NCI-H187 treated with DMSO at 0.1 percent for 48 hours (cell line): ENCODE results near the gene YARS1.

Experiments used
- DNase-seq: peaks from one replicate; lab custom pipeline; 2025; lab: John Stamatoyannopoulos, UW

The YARS1 gene

DNA sequence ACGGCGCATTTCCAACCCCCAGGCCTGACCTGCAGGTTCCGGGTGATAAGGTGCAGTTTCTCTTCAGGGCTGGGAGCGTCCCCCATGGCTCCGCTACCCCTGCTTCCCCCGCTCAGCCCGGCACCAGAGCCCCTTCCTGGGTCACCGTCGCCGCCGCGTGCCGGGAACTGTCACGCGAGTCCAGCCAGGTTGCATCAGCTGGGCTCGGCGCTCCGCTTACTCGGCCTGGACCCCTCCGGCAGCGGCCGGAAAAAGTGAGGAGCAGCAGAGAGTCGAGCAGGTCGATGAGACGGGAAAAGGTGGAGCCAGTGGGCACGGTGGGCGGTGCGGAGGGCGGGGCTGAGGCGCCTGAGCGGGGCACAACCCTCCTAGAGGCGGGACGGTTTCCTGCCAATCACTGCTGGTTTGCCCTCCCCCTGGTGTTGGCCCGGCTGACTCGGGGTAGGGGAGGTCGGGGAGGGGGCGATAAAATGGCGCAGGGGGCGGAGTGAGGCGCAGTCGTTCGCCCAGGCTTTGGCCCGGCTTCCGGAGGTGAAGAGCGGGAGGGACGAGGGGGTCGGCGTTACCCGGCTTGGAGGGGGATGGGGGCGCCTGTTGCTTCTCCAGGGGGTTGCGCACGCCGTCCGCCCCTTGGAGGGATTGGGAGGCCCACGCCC, at the start of gene YARS1, which contains the start of gene S100PBP:
Gene YARS1, minus strand, starts transcription at position 200 of the 656 bp plus-strand sequence. Its CDS starts 114 bp downstream, at position 86.
Gene S100PBP, plus strand, starts transcription at position 495 of the 656 bp plus-strand sequence. CDS start 8,447 bp downstream, outside the sequence.
- DNase-seq, result peak; percentile 90

DNA sequence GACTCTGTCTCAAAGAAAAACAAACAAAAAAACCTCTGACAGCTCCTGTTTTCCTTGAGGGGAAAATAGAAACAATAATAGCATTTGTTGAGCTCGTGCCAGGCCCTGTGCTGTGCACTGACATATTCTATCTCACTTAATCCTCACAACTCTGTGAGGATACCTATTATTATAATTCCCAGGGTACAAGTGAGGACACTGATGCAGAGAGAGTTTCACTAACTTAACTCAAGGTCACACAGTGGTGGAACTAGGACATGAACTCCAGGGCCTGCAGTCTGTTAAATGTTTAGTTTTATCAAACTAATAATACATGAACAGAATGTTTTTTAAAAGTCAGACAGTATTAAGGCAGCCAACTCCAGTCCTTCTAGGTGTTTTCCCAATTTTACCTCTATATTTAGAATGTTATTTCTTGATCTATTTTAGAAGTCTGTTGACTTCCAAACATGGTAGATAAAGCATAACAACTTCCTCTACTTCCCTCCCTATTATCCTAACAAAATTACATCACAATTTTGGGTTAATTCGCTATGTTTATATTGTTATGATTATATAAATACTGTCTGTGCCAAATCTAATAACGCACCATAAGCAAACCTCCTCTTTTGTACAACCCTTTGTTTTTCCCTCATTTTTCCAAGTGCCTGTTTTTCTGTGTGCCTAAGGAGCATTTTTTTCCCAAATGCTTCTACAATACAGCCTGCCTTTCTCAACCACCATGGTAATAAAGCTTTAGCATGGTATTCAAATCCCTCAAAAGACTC, 48.7 kb upstream of the YARS1 start:
- DNase-seq, result no peak

DNA sequence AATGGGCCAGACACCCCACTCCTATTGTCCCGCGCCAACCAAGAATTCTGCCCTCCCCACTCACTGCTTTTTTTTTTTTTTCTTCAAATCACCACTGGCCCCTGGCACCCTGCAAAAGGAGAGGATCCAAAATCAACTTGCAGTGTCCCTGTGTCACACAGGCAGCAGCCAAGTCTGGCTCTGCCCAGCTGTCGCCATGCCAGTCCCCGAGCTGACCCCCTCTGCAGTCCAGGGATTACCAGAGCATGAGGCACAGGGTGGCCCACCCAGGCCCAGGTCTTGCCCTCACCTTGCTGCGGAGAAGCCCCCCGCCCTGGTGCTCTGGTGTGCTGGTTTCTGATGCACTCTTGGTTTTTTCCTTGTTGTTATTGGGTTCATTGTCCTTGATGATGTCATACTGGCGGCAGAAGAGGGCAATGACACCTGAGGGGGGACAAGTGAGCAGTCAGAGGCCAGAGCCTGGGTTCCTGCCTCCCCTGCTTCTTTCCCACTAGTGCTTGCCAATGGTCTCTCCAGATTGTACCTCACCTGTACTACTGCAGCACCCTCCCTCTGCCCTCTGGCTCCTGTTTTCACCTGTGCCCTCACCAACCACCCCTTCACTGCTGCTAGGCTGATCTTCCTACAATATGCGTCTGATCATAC, 47.3 kb upstream of the YARS1 start:
- DNase-seq, result no peak

DNA sequence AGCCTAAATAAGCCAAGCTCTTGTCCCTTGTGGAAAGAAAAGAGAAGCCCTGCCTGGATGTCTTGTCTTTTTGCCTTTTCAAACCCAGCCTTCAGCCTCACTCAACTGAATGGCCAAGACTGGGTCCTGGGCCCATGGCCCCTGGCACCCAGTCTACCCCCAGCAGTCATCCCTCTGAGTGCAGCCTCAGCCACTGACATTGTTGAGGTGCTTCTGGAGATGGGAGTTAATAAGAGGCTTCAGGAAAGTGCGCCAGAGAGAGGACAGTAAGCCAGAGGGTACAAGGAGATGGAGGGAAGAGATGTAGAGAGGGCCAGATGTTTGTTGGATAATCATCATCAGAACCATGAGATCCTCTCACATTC, 46.7 kb upstream of the YARS1 start:
- no peak for DNase-seq

DNA sequence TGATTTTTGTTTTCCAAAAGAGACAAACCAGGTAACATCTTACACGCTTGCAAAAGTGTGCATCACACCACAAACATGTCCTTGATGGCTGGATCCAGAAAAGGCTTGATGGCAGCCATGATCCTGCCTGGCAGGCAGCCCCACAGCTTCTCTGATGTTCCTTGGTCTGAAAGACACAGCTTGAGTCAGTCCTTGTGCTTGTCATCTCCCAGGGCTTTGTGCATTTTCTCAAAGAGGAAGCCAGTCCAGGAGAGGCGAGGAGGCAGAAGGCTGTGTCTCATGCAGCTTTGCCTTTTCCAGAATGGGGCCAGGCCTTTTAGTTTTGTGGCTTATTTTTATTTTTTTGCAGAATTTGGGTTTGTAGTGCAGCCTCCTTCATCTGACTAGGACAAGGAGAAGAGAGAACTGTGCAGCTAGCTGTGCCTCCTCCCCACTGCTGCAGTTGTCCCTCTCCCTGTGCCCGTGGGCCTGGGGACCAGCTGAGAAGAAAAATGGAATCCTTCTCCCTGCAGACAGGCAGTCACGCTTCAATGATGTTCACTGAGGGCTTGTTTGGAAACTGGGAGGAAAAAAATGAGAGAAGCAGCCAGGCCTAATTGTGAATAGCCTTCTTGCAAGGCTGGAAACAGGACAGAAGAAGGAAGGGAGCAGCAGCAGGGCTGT, 46.2 kb upstream of the YARS1 start:
- DNase-seq, result no peak

DNA sequence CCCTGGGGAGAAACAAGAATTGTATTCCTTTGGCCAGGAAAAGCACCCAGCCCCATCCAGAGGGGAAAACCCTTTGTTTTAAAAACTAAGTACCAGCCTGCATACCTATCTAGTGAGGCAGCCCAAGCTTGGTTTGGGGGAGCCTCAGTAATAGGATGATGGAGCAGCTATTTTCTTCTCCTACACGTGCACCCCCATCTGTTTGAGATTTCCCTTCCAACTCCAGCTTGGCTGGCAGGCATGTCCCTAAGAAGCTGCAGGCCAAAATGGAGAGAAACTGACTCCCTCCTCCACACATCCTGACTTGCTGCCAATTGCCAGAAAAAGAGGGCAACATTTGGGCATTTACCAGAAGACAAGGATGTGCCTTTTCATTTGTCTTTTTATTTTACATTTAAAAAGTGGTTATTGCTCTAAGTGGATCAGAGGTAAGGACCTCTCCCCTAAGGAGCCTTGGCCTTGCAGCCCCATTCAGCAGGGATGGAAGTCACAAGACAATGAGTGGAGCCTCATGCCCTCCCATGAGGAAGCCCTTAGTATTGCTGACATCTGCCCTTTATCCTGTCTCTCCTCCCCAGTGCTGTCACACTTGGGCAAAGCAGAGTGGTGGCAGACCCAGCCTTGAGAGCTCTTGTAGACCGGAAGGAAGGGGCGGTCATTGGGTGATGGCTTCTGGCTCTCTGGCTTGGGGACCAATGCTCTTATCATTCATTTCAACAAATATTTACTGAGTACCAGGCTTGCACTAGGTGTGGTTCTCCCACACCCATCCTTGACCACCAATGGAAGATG, 44.9 kb upstream of the YARS1 start:
- no peak for DNase-seq

DNA sequence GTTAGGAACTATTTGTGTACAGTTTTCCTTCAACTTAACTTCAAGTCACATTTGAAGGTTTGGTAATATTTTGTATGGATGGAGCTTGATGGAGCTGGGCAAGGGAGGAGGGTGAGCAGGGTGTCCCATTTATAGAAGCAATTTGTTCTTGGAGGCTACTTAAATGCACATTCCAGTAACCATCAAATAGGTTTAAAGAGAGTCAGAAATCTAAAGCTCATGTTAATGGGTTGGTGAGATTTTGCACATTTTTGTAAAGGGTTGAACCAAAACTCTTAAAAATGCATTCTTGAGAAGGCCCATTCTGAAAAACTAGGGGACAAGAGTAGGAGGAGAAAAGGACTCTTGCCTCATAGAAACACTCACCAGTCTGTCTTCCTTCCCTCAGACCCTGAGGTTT, 43.4 kb upstream of the YARS1 start:
- no peak for DNase-seq

DNA sequence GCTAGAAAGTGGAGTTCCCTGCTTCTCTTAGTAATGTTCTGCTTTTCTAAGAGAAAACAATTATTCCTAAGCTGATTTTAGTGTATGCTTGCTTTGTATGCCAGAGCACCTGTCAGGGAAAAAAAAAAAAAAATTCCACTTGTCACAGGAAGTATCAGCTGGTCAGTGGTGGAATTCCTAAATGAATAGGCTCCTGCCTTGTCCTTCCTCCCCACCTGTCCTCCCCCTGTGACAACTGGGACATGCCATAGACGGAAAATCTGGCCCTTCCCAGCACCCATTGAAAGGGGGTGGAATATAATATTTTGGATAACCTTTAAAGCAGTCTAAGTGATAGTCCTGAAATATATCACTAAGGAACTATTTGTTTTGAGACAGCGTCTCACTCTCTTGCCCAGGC, 42.8 kb upstream of the YARS1 start:
- no peak for DNase-seq

DNA sequence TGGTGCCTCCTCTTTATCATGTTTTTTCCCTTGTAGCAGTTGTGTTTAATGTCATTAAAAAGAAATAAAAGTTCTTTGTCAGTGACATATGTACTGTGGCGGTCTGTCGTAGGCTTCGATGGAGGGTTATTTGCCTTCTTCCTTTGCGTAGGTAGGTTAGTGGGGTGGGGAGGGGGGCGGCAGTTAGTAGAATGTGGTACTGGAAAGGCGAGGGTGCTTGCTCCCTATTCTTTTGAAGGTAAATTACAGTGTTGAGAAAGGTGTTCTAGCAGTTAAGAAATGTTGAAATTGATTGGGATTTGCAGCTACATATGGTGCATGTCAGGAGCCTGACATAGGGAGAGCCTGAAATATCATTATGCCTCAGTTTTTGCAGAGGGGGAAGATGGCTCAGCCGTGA, 41.6 kb upstream of the YARS1 start:
- no peak for DNase-seq

DNA sequence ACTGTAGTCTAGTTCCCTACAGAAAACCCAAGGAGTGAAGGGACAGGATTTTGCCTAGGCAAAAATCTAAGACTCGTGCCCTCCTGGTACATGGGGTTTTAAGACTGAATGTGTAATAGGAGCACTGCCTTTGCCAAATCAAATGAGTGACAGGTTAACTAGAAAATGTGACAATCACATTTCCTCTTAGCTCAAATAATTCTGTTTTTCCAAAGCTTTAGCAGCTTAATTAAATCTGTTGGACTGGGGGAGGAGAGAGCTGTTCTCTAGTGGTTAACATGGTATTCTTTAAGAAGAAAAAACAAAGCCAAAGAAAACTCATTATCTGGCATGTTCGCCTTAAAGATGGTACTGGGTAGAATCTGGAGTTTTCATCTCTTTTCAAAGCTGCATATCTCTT, 41.0 kb upstream of the YARS1 start:
- DNase-seq, result no peak

DNA sequence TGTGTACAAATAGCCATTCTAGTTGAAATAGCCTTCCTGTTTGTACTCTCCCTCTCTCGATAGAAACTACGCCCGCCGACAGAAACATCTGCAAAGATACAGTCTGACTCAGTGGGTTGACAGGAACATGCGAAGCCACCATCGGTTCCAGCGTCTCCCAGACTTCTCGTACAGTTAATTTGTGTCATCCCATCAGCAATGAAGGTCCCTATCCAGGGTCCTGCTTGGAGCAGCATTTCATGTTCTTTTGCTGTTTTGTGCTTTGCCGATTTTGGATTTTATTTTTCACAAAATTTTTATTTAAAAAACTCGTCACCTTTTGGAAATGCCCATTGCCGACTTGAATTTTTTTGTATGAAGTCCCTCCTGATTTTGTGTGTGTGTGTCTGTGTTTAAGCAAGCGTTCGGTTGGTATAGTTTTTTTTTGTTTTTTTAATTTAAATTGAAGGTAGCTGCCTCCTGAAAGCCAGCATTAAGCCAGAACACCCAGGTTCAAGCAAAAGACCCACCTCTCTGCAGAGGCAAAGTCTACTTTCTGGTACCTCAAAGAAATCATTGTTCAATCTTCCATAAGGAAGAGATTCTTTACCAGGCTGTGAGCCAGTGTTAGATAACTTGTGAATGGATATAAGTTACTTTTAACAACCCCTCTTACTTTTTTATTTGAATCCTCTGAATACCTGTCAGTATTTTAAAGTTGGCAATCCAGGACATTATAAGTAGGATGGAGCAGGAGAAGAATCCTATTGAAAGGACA, 38.9 kb upstream of the YARS1 start:
- DNase-seq, result no peak

DNA sequence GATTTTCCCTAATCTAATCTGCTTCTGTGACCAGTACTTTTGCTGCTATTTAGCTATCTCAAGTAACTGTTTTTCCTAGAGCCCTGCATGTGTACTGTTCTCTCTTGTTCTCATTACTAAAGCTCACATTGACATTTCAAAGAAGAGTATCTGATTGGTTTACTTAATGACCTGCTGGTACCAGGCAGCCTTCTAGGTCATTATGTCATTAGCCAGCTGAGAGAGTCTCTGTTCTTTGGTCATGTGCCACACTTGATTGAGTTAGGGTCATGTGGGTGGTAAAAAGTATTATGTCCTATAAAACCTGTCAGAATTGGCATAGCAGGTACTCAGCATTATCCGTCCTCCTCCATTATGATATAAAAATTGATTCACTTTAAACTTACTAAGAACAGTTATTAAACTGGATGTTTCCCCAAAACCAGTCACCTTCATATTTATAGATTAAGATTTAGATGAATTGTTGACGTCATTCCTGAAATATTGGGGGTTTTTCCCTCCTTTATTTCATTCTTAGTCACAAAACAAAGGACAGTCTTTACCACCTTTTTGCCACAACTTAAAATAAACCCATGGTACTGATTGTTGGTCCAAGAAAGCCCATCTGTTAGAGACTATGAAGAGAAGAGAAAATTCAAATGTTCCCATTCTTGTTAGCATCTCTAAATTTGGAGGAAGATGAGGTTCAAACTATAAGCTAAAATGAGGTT, 31.4 kb upstream of the YARS1 start:
- DNase-seq, result no peak

DNA sequence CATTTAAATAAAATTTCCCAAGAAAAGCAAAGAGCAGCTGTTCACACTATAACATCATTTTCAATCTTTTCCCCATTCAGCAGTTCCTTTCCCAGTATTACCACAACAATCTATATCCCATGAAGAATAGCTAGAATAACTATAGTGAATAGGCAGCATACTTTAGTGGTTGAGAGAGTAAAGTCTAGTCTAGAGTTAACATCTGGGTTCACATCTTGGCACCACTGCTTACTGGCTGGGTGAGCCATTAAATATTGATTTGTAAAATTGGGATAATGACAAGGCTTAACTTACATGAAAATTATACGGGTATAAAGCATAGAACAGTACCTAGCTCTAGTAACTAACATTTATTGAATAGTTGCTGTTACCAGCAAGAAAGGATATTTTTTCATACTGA, 14.7 kb upstream of the YARS1 start:
- DNase-seq, result no peak

DNA sequence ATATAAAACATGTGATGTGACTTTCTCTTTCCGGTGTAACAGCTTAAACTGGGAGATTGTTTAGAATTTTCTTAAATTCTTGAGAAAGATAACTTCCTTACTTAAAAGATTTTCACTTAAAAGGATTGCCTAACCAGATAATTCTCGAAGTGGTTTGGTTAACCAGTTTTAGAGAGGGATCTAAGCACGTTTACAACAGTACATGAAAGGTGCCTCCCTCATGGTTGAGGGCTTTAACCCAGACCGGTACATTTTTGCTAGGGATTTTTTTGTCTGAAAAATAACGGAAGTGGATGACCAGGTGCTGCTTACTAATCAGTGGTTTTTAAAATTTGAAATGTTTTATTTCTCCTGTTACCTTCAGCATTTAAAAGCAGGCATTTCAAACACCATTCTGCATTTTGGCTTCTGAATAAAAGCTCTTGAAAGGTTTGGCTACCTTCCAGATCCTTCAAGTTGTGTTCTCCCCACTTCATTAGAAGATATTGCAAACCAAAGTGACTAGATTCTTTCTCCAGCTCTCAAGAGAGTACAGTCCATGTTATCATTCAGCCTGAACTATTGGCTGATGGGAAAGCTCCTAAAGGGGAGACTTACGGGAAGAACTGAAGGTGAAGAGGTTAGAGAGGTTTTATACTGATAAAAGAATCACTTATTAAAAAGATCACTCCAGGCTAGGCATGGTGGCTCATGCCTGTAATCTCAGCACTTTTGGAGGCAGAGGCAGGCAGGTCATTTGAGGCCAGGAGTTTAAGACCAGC, 13.1 kb upstream of the YARS1 start:
- peak; percentile 67 for DNase-seq

DNA sequence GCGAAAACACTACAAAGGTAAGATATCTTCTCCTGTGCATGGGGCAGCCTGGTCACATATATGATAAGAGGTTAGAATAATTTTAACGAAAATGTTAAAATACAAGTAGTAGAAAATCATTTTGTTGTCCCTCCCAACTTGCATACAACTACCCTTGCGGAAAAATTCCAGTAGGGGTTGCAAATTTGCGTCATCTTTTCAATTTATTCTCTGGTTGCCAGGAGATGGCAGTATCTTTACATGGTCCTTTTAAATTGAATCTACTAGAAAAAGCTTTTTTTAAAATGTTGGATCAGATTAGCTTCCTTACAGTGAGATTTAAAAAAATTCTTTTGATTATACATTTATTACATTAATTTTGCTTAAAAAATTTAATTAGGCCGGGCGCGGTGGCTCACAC, 11.2 kb upstream of the YARS1 start:
- DNase-seq, result no peak

DNA sequence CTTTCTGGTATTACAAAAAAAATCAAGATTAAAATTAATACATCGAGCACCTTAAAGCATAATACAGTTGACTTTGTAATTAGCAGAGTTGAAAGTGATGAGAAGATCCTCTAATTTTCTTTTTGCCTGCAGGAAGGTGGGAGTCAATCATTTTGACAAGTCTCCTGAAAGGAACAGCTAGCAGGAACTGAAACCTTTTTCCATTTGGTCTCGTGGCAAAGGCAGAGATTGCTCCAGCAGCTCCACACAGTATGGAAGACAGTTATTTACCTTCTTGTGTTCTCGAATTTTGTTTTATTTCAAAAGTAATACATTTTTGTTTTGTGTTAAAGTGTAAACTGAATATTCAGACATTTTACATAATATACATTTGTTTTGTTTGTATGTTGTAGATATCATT, 8.0 kb upstream of the YARS1 start:
- no peak for DNase-seq

DNA sequence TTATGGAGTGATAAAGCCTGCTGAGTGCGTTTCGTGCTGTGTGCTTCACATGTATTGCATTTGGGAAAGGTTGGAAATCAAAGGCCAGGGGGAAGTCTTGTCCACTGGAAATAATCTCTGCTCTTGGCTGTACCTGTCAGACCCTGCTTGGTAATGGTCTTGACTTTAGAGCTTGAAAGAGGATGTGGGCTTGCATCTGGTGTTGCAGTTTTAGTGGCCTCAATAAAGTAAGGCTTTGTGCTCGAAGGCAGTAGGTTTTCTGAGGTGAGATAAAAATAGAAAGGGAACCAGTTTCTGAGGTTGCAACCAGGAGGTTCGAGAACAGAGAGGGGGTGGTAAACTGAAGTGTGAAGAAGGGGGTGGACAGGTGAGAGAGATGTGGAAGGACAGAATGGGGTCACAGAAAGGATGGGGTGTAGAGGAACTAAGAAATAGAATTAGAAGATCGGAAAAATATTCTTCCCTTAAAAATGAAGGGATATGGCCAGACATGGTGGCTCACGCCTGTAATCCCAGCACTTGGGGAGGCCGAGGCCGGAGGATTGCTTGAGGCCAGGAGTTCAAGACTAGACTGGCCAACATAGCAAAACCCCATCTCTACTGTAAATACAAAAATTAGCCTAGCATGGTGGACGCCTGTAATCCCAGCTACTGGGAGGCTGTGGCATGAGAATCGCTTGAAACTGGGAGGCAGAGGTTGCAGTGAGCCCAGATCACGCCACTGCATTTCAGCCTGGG, 1.8 kb upstream of the YARS1 start:
- DNase-seq, result no peak

DNA sequence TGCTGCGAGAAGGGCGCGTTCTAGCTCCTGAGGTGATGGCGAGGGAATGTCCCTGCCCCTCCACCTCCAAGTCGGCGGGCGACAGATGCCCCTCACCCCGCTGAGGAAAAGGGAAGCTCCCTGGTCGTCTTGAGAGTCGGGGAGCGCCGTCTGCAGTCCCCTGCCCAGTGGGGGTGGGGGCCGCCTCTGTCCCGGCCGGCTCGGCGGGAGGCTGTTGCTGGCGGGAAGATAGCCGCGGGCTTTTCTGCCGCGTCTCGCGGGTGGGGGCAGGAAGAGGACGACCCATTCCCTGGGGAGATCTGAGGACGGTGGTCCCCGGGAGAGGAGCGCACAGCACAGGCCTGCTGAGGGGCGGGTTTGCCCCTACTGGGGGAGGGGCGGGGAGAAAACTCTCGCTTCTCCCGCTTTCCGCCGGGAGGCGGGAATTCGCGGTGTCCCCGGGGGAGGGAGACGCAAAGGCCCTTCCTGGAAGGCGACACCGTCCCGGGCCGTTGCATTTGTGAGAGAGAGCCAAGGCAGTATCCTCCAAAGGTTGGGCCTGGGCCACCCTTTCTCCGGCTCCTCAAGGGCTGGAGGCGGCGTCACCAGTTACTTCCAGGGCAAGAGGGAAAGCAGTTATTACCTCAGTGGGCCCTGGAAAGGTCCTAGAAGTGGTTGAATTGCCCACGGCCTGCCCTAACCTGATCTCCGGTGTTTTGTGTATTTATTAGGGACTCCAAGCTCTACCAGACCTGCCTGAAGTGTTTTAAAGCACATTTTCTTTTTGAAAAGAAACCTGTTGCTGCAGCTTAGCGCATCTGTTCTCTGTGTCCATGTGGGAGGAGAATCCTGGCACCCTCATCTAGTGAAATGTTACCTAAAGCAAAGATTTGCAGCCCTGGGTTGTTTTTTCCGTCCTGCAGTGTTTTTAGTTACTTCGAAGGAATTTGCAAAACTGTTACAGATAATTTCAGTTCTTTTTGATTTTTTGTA, 943 bp upstream of the YARS1 start:
- DNase-seq, result no peak
